GM13977 (cell line): Measurements from ENCODE around the gene COL20A1.

Experiments used
- DNase-seq: peaks from one replicate; pipeline ENCODE4 v3.0.0; 2012; ENCODE audit warnings: low spot score
- in situ Hi-C: fragments of 300-500 bp; cut with MboI; formaldehyde crosslinking; loops from one replicate; pipeline ENCODE4 v1.12.0; 2022; ENCODE audit warnings: low sequenced_read_pairs, low pct_unique_long_range_greater_than_20kb, mixed read lengths, inconsistent platforms; ENCODE audit not compliant: unreplicated experiment
- TF ChIP-seq, protein P1 (sequence below): IDR thresholded peaks from 2 replicates; pipeline ENCODE4 v1.5.1; 2012; ENCODE audit warnings: mild to moderate bottlenecking, control low read depth; ENCODE audit not compliant: insufficient read depth; ENCODE audit errors: extremely low read depth, missing control alignments

COL20A1 gene

DNA sequence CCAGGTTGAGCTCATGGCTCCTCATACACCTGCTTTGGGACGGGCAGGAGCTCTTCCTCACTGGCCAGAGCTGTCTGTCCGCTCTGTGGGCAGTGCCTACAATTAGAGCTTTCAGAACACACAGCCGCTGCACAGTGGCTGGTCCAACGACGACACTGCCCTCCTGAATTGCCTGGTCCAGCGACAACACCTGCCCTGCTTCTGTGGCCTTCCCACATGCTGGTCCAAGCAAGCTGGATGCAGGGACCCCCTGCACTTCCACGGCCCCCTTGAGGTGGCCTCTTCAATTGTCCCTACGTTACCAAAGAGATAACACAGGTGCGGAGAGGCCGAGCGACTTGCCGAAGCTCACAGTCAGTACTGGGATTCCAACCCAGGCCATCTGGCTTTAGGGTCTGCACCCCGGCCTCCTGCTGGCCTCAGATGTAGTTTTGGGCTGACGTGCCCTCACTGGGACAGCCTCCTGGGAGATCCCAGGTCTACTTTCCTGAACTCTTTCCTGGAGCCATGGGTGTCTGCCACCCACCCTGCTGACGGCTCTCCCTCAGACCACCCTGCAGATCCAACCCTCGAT is 69.5 kb downstream of the COL20A1 start:
- in situ Hi-C loops: no loop called here
- no peak for DNase-seq
- TF ChIP-seq, protein P1, sequence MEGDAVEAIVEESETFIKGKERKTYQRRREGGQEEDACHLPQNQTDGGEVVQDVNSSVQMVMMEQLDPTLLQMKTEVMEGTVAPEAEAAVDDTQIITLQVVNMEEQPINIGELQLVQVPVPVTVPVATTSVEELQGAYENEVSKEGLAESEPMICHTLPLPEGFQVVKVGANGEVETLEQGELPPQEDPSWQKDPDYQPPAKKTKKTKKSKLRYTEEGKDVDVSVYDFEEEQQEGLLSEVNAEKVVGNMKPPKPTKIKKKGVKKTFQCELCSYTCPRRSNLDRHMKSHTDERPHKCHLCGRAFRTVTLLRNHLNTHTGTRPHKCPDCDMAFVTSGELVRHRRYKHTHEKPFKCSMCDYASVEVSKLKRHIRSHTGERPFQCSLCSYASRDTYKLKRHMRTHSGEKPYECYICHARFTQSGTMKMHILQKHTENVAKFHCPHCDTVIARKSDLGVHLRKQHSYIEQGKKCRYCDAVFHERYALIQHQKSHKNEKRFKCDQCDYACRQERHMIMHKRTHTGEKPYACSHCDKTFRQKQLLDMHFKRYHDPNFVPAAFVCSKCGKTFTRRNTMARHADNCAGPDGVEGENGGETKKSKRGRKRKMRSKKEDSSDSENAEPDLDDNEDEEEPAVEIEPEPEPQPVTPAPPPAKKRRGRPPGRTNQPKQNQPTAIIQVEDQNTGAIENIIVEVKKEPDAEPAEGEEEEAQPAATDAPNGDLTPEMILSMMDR: no peak

DNA sequence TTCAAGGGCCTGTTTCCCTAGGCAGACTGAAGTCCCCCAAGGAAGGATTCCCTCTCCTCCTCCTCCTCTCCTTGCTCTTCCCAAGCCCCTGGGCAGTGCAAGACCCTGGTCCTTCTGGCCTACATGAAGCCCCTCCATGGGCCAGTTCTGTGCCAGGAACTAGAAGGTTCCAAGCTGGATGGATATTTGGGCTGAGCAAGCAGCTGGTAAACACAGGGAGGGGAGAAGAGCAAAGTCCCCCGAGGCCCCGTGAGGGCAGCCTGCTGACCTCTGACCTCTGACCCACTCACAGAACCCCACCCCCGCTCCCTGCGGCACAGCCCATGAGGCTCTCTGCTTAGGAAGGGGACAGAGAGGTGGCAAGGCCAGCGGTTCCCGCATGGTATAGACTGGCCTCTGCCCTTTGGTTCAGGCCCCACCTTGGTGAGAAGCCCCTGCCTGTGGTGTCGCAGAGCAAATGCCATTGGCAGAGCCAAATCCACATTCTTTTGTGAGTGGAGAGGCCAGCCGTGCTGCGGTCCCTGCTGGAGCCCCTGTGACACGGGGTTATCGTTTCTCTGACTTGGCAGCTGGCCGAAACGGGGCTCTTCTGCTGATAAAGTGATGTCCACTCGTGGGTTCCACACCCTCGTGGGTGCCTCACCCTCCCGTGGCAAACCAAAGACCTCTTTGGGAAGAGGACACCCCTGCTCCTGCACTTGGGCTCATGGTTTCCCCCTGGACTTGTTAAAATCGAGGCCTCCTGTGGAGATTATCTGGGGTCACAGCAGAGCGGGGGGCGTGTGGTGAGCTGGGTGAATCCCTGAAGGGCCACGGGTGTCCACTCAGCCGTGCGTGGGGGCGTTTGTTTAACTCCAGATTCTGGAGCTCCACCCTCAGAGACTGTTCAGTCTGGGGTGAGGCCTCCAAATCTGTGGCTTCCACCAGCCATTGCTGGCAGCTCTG is 70.3 kb downstream of the COL20A1 start:
- in situ Hi-C loops: no loop called here
- TF ChIP-seq, protein P1: no peak
- DNase-seq: no peak

DNA sequence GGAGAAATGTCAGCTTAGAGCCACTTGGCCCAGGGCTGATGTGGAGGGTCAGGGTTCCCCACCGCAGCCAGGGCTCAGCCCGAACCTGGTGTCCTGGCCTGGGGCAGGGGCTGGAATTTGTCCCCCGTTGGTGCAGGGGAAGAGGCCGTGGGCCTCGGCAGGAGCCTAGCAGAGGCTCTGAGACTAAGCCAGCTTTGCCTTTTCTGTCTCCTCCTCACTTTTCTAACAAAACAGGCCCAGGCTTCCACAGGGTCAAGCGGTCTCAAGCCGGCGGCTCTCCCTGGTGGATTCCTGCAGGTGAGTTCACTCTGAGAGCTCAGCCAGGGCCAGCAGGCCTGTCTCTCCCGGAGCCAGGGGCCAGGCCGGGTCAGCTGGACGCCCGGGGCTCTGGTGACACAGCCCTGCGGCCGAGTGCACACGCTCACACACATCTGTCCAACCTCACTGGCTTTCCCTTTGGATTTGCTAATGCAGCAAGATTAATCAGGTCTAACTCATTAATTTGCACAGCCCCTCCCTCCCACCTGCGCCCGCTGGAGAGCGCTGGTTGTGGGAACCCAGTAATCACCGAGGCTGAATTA is 71.1 kb downstream of the COL20A1 start:
- DNase-seq: no peak
- TF ChIP-seq, protein P1: no peak
- in situ Hi-C loops: no loop called here

DNA sequence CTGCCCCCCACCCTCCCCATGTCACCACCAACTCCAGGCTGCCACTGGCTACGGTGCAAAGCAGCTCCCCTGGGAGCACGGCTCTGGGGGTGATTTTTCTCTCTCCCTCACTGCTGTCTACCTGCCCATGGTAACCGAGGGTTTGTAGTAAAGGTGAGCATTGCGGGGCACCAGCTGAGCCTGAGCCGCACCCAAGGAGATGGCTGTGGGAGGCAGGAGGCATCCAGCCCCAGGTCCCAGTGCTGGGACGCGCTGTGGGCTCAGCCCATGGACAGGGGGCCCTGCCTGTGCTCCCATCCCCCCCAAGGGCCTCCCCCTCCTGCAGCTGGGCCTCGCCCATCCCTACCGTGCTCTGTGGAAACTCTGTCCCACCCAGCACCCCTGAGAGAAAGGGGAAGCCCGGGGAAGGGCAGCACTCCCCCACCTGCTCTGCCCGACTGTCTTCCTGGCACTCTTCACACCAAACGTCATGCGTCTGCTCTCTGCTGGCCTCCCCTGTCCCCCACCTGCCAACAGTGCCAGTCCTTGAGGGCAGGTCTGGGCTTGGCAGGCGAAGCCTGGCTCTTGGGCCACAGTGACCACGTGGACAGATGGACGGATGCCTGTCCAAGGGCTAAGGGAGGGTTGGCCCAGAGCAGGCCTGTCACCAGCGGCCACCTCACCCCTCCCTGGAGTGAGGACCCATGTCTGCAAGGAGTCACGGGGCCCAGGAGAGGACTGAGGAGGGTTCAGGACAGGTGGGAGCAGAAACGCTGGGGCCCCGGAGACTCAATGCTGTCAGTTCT is 72.0 kb downstream of the COL20A1 start:
- in situ Hi-C loops: no loop called here
- TF ChIP-seq, protein P1: no peak

DNA sequence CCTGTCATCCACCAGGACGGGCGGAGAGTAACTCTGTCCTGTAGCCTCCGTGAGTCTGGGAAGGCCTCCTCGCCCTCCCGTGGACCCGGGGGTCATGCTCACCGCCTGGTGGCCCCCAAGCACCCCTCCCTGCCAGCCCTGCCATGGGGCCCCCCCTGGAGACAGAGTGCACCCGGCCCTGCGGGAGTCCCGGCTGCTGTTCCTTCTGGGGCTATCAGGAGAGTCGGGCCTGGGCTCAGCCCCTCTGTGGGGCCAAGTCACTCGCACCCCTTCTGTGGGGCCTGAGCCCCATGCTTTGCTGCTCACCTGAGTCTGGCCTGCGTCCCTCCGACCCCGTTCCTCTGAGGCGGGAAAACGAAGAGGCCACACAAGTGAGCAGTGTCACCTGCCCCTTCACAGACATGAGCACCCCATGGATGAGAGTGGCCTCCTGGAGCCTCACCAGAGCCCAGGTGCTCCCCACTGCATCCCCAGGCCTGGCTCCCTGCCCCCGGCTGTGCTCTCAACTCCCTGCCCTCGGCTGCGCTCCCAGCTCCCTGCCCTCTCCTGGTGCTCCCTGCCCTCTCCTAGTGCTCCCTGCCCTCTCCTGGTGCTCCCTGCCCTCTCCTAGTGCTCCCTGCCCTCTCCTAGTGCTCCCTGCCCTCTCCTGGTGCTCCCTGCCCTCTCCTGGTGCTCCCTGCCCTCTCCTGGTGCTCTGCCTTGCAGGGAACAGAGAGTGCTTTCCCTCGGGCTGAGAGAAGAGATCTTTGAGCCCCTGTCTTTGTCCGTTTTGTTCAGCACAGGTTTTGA is 72.8 kb downstream of the COL20A1 start:
- DNase-seq: no peak
- TF ChIP-seq, protein P1: no peak
- in situ Hi-C loops: no loop called here

More for the DNA sequence above, 72.0 kb downstream of the COL20A1 start:
- DNase-seq: no peak
